NCI-H1048 (cell line): ENCODE results near the gene DLX6.

Experiments
- DNase-seq: peaks from one replicate; lab custom pipeline; 2025; lab: John Stamatoyannopoulos, UW

Gene DLX6

GRCh38 chr7:97011536-97012364, 6.4 kb downstream of the DLX6 start:
- no peak for DNase-seq

GRCh38 chr7:97012365-97013133, 7.2 kb downstream of the DLX6 start:
- DNase-seq, result no peak

GRCh38 chr7:97013134-97013844, 7.9 kb downstream of the DLX6 start:
- DNase-seq, result no peak

- DNase-seq, result no peak
These were observed 8.4 kb downstream of the DLX6 start for GRCh38 chr7:97013845-97014134.

- DNase-seq, result no peak
These were observed 8.9 kb downstream of the DLX6 start for GRCh38 chr7:97014145-97014750.

GRCh38 chr7:97015279-97015678, 9.9 kb downstream of the DLX6 start:
- DNase-seq, result no peak

- DNase-seq, result peak; percentile 76
These were observed 10.5 kb downstream of the DLX6 start for GRCh38 chr7:97015756-97016380.

GRCh38 chr7:97016381-97017191, 11.2 kb downstream of the DLX6 start:
- DNase-seq, result no peak

- no peak for DNase-seq
These were observed 12.1 kb downstream of the DLX6 start for GRCh38 chr7:97017192-97018125.

- no peak for DNase-seq
These were observed 12.8 kb downstream of the DLX6 start for GRCh38 chr7:97018126-97018601.

GRCh38 chr7:97018791-97019531, 13.6 kb downstream of the DLX6 start:
- no peak for DNase-seq

- DNase-seq, result no peak
These were observed 14.4 kb downstream of the DLX6 start for GRCh38 chr7:97019710-97020225.

- no peak for DNase-seq
These were observed 15.2 kb downstream of the DLX6 start for GRCh38 chr7:97020601-97020995.

GRCh38 chr7:97020996-97021746, 15.8 kb downstream of the DLX6 start:
- no peak for DNase-seq

- no peak for DNase-seq
These were observed 16.6 kb downstream of the DLX6 start for GRCh38 chr7:97021747-97022490.

- DNase-seq, result no peak
These were observed 17.3 kb downstream of the DLX6 start for GRCh38 chr7:97022491-97023306.
